Measurements from ENCODE around the gene IMPDH1.

Gene IMPDH1

DNA sequence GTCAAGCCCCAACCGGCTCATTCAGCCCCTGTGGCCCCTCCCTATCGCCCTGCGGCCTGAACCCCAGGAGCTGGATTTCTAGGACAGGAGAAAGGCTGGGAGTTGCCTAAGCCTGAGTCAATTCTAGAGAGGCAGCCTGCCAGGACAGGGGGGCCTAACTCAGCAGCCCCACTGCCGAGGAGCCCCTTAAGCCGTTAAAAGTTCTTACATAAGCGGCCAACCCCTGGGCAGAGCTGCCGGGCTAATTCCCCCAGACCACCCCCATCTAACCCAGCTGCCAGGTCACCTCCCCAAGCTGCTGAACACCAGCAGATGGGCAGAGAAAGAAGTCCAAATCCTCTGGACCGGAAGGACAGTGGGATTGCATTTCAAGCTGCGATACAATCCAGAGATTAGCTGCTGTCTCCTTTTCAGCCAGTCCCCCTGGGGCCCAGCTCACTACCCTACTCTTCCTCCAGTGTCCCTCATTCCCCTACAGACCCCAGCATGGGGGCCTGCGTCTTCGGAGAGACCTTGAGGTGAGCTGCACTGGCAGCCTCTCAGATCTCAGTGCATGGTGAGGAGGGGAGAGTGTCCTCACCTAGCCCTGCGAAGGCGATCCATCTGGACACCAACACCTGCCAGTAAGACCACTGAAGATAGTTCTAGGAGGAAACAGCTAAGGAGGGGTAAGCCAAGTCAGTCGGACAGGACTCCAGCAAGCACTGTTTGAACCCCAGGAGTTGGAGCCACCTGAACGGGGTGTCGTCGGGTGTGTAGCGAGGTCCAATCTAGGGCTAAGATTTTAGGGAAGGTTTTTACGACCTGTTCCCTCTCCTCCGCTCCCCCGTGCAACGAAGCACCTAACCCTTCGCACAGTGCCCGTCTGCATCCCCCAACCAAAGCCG lies 830 bp downstream of the IMPDH1 start:
- no peak for ATAC-seq
- TF ChIP-seq POU6F1 (CRISPR knock-in tag; IDR thresholded peaks at IDR 0.05; ENCODE audit: borderline replicate concordance, low read depth), result no peak
- TF ChIP-seq TOX (CRISPR knock-in tag; IDR thresholded peaks at IDR 0.05; ENCODE audit: borderline replicate concordance), result no peak
- no peak for TF ChIP-seq ZNF70 (CRISPR knock-in tag; IDR thresholded peaks at IDR 0.05)
- TF ChIP-seq SNAI2 (CRISPR knock-in tag; IDR thresholded peaks at IDR 0.05), result no peak
- TF ChIP-seq, protein P1, sequence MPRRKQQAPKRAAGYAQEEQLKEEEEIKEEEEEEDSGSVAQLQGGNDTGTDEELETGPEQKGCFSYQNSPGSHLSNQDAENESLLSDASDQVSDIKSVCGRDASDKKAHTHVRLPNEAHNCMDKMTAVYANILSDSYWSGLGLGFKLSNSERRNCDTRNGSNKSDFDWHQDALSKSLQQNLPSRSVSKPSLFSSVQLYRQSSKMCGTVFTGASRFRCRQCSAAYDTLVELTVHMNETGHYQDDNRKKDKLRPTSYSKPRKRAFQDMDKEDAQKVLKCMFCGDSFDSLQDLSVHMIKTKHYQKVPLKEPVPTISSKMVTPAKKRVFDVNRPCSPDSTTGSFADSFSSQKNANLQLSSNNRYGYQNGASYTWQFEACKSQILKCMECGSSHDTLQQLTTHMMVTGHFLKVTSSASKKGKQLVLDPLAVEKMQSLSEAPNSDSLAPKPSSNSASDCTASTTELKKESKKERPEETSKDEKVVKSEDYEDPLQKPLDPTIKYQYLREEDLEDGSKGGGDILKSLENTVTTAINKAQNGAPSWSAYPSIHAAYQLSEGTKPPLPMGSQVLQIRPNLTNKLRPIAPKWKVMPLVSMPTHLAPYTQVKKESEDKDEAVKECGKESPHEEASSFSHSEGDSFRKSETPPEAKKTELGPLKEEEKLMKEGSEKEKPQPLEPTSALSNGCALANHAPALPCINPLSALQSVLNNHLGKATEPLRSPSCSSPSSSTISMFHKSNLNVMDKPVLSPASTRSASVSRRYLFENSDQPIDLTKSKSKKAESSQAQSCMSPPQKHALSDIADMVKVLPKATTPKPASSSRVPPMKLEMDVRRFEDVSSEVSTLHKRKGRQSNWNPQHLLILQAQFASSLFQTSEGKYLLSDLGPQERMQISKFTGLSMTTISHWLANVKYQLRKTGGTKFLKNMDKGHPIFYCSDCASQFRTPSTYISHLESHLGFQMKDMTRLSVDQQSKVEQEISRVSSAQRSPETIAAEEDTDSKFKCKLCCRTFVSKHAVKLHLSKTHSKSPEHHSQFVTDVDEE (CRISPR knock-in tag; IDR thresholded peaks at IDR 0.05), result no peak
- no peak for TF ChIP-seq RARB (CRISPR knock-in tag; IDR thresholded peaks at IDR 0.05)
- no peak for TF ChIP-seq ZFP3 (CRISPR knock-in tag; IDR thresholded peaks at IDR 0.05)
- TF ChIP-seq PATZ1 (CRISPR knock-in tag; IDR thresholded peaks at IDR 0.05; ENCODE audit: borderline replicate concordance), result no peak
- TF ChIP-seq ZNF565 (CRISPR knock-in tag; conservative IDR thresholded peaks at IDR 0.05; ENCODE audit: low read depth), result no peak
- TF ChIP-seq PPARA (CRISPR knock-in tag; IDR thresholded peaks at IDR 0.05; ENCODE audit: borderline replicate concordance), result no peak
- no peak for TF ChIP-seq BACH2 (CRISPR knock-in tag; IDR thresholded peaks at IDR 0.05; ENCODE audit: borderline replicate concordance)
- no peak for TF ChIP-seq ZFP30 (CRISPR knock-in tag; IDR thresholded peaks at IDR 0.05)
- no peak for TF ChIP-seq OSR1 (CRISPR knock-in tag; IDR thresholded peaks at IDR 0.05)
- TF ChIP-seq GLIS3 (CRISPR knock-in tag; IDR thresholded peaks at IDR 0.05), result no peak
- TF ChIP-seq TCF4 (CRISPR knock-in tag; IDR thresholded peaks at IDR 0.05; ENCODE audit: borderline replicate concordance), result no peak
- TF ChIP-seq, protein P2, sequence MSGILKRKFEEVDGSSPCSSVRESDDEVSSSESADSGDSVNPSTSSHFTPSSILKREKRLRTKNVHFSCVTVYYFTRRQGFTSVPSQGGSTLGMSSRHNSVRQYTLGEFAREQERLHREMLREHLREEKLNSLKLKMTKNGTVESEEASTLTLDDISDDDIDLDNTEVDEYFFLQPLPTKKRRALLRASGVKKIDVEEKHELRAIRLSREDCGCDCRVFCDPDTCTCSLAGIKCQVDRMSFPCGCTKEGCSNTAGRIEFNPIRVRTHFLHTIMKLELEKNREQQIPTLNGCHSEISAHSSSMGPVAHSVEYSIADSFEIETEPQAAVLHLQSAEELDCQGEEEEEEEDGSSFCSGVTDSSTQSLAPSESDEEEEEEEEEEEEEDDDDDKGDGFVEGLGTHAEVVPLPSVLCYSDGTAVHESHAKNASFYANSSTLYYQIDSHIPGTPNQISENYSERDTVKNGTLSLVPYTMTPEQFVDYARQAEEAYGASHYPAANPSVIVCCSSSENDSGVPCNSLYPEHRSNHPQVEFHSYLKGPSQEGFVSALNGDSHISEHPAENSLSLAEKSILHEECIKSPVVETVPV (CRISPR knock-in tag; IDR thresholded peaks at IDR 0.05), result no peak
- no peak for TF ChIP-seq CSDC2 (CRISPR knock-in tag; IDR thresholded peaks at IDR 0.05)
- TF ChIP-seq ZNF8 (CRISPR knock-in tag; IDR thresholded peaks at IDR 0.05), result no peak
- TF ChIP-seq ARNTL (CRISPR knock-in tag; IDR thresholded peaks at IDR 0.05; ENCODE audit: borderline replicate concordance, low read depth), result no peak
- TF ChIP-seq ESRRG (CRISPR knock-in tag; IDR thresholded peaks at IDR 0.05), result no peak

DNA sequence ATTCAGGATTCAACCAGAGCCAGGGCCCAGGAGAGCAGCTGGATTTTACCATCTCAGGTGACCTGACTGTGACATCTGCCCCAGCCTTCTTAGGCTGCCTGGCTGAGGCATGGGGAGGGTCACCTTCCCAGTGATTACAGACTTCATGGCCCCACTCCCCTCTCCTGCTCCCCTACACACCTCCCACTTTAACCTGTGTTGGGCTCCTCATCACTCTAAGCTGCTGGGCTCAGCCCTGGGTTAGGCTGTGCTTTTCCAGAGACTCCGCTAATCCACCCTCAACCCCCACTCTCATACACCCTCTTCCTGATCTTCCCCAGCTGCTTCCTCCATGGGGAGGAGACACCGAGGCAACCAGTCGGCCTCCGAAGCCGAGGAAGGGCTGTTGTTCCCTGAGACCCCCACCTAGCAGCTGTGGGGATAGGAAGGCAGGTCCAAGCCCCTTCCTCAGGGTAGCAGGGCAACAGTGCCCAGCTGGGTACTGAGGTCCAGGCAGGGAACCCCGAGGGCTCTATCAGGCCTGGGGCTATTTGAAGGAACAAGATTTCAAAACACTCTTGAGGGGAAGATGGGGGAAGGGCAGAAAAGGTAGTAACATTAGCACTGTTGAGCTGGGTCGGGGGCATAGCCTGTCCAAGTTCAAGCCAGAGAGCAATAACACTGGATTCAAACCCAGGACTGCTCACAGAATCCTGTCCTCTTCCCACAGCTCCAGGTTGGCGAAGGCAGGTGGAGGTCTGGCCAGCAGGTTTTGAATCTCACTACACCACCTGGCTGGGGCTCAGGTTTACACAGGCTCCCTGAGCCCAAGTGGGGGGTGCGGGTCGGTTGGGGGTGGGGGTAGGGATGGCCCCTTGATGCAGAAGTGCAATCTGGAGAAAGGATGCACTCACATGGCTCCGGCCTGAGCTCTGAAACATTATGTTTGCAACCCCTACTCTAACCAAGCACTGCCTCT lies 1.8 kb downstream of the IMPDH1 start:
- TF ChIP-seq CSDC2 (CRISPR knock-in tag; IDR thresholded peaks at IDR 0.05), result no peak
- no peak for TF ChIP-seq BACH2 (CRISPR knock-in tag; IDR thresholded peaks at IDR 0.05; ENCODE audit: borderline replicate concordance)
- no peak for TF ChIP-seq ZFP30 (CRISPR knock-in tag; IDR thresholded peaks at IDR 0.05)
- no peak for TF ChIP-seq GLIS3 (CRISPR knock-in tag; IDR thresholded peaks at IDR 0.05)
- no peak for TF ChIP-seq ARNTL (CRISPR knock-in tag; IDR thresholded peaks at IDR 0.05; ENCODE audit: borderline replicate concordance, low read depth)
- no peak for TF ChIP-seq ZNF70 (CRISPR knock-in tag; IDR thresholded peaks at IDR 0.05)
- TF ChIP-seq PPARA (CRISPR knock-in tag; IDR thresholded peaks at IDR 0.05; ENCODE audit: borderline replicate concordance), result no peak
- no peak for TF ChIP-seq TCF4 (CRISPR knock-in tag; IDR thresholded peaks at IDR 0.05; ENCODE audit: borderline replicate concordance)
- TF ChIP-seq ZFP3 (CRISPR knock-in tag; IDR thresholded peaks at IDR 0.05), result no peak
- TF ChIP-seq ZNF8 (CRISPR knock-in tag; IDR thresholded peaks at IDR 0.05), result no peak
- TF ChIP-seq, protein P1 (CRISPR knock-in tag; IDR thresholded peaks at IDR 0.05), result no peak
- no peak for ATAC-seq

Data from SK-N-SH treated with all-trans-retinoic acid at 6 μM for 48 hours (cell line).